Epithelial cell of esophagus (primary cell): ENCODE data around the gene SDCCAG8.

ENCODE experiments used
- DNase-seq: peaks from one replicate; pipeline ENCODE4 v3.0.0; 2010; ENCODE audit warnings: low read depth
- H3K4me3 ChIP-seq: 2 replicates; pipeline ENCODE4 v1.5.1; 2011; ENCODE audit warnings: mild to moderate bottlenecking, low read length, control low read depth
- TF ChIP-seq, protein P1 (sequence below): IDR thresholded peaks from 2 replicates; pipeline ENCODE4 v1.5.1; 2011; ENCODE audit warnings: low read depth, mild to moderate bottlenecking, low read length, control low read depth, inconsistent platforms; ENCODE audit not compliant: insufficient read depth; ENCODE audit errors: missing control alignments

The SDCCAG8 gene

DNA sequence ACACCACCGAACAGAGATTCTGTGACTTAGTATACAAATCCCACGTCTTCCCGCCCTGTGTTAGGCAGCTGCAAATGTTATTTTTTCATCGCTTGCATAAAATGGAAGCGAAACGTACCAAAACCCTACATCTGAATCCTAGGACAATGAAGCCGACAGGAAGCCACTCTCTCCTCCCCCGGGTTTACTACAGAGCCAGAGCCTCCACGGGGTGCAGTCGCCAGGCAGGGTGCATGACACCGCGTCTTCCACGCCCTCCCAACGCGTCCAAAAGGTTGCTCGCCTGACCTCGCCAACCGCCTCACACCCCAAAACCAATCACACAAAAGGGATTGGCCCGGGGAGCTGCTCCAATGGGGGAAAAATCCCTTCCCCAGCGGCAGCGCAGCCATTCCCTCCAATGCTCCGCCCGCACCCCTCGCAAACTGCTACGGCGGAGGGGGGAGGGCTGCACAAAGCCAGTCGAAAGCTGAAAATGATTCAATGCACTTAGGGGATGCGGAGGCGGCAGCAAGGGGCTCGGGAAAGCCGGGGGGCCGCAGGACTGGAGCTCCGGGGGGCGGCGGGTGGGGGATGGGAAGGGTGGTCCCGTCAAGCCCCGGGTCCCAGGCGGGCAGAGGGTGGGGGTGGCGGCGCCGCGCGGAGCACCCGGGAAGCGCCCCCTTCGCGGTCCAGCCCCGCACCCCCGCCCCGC is 1.5 kb upstream of the SDCCAG8 start:
- TF ChIP-seq, protein P1, sequence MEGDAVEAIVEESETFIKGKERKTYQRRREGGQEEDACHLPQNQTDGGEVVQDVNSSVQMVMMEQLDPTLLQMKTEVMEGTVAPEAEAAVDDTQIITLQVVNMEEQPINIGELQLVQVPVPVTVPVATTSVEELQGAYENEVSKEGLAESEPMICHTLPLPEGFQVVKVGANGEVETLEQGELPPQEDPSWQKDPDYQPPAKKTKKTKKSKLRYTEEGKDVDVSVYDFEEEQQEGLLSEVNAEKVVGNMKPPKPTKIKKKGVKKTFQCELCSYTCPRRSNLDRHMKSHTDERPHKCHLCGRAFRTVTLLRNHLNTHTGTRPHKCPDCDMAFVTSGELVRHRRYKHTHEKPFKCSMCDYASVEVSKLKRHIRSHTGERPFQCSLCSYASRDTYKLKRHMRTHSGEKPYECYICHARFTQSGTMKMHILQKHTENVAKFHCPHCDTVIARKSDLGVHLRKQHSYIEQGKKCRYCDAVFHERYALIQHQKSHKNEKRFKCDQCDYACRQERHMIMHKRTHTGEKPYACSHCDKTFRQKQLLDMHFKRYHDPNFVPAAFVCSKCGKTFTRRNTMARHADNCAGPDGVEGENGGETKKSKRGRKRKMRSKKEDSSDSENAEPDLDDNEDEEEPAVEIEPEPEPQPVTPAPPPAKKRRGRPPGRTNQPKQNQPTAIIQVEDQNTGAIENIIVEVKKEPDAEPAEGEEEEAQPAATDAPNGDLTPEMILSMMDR: no peak
- H3K4me3 ChIP-seq: peak overlapping the region; percentile 92
- DNase-seq: peak; percentile 65

DNA sequence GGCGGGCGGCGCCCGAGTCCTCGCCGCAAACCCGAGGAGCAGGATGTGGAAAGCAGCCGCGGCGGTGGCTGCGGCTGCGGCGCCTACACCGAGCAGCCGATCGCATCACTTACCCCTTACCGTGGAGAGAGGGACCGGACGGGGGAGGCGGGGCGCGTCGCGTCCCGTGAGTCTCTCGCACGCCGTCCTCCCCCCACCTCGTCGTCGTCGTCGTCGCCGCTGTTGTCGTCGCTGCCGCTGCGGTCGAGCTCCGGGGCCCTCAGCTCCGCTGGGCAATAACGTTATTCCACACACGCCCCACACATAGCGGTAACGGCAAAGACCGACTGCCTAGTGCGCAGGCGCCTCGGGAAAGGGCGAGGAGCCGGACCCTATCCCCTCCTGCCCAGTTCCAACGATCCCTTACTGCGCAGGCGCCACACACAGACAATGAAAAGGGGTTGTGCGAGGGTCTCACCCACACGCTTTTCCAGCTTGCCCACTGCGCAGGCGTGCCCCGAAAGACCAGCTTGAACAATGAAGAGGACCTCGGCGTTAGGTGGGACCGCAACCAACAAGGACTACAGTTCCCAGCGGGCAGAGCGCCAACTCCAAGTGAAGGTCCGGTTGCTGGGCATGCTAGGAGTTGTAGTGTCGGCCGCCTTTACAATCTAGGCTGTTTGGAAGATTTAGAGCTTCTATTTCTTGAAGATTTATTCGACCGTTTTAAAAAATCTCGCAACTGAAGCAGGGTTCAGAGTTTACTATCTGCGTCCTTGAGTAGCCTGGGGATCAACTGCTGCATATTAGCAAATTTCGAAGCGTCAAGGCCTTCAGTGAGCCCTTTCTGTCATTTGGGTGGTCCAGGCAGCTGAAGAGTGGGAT is 682 bp upstream of the SDCCAG8 start, which contains the start of gene CEP170:
Gene CEP170, minus strand, starts transcription at position 355 of the 864 bp plus-strand sequence. CDS start 30,001 bp downstream, outside the sequence.
- TF ChIP-seq, protein P1: no peak
- peak; percentile 93 for DNase-seq

DNA sequence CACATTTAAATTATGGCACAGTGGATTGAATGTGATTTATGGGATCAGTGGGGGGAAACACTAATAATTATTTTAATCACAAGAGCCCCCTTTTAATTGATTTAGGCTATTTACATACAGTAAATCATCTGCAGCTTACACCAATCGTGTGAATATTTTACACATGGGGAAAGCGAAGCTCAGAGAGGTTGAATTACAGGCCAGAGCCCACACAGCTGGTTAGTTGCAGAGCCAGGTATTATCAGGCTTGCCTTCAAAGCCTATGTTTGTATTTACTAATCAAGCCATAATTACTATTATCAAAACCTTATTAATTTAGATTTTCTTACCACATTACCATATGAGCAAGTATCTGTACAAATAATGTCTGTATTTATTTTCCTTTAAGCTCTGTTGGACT is 749 bp downstream of the SDCCAG8 start:
- TF ChIP-seq, protein P1: no peak
- H3K4me3 ChIP-seq: peak overlapping the region; percentile 92
- DNase-seq: no peak

More for the DNA sequence above, 682 bp upstream of the SDCCAG8 start, which contains the start of gene CEP170:
- peak within 1 kb of the TSS; percentile 92 for H3K4me3 ChIP-seq

DNA sequence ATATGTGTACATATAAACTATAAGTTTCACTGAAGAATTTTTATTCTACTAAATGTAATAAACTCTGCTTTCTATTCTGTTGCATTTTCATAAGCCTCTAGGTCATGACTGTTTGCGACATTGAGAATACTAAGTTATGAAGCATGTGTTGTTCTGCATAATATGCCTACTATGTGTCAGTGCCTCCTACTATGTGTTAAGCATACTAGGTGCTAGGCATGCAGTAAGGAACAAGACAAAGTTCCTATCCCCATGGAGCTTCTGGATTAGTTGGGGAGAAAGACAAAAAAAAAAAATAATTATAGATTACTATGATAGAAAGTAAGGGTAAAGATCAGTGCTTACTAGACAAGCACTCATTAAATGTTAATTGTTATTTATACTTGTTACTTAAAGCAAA is 1.3 kb downstream of the SDCCAG8 start:
- peak overlapping the region; percentile 92 for H3K4me3 ChIP-seq
- TF ChIP-seq, protein P1: no peak
- DNase-seq: no peak

DNA sequence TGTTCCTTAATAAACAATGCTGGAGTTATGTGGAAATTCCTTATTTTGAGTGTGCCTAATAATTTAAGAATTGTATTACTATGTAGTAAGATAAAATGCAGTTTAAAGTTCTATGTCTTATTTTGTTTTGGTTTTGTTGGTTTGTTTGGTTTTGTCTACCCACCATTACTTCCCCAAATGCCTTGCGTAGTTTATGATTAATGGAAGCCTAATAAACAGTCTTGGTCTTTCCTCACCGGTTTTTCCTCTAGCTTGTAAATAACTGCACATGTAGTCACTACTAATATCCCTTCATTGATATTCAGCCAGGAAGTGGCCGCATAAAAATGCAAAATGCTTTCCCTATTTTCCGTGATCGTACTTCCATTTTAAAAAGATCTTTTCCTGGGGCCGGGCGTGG is 2.9 kb downstream of the SDCCAG8 start:
- no peak for DNase-seq
- TF ChIP-seq, protein P1: no peak
- H3K4me3 ChIP-seq: no peak overlapping the region

DNA sequence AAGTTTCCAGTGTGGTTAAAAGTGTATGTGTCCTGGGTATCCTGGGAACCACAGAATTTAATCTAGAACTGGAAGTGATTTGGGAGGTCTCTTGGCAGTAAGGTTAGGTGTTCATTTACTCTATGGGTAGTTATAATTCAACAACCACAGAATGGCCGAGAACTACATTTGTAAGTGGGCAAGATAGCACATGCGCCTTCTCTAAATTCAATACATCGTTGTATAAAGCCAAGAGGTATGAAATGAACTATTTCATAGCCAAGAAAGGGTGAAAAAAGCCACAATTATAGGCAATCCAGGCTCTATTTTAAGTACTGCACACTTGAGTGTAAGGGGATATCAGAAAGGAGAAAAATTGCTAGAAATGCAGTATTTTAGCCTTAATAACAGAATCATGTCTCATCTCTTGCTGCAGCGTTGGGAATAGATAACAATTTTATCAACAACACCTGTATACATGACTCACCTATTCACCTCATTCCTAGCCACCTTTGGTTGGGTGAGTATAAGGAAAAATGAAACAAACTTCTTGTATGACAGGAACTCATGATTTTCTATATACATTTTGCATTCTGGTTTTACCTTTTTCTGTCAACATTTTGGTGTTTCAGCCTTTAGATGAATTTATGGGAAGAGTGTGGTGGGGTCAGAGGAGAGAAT is 4.5 kb downstream of the SDCCAG8 start:
- TF ChIP-seq, protein P1: no peak
- DNase-seq: peak; percentile 33
- no peak overlapping the region for H3K4me3 ChIP-seq
